Measurements from ENCODE around the gene IGF2BP2. TPM values are rescaled to one million over a fixed set of nuclear protein-coding genes. Genes with fewer than 3 reads are reported as not detected.
A peak's percentile ranks its signal among the peaks of the same experiment; 100 is the strongest.

Gene IGF2BP2
- total and polyA plus RNA-seq, 2 of the 8 experiments (the other 6 are each of a cell fraction or from before 2014, with no cell fraction given): 7.4 to 121 TPM

GRCh38 chr3:185779461-185779860 lies 45.4 kb downstream of the IGF2BP2 start:
- Histone ChIP-seq H3K79me1 (ENCODE audit: low read depth, low read length) (peaks cover 5% of the 10 kb centered on the region), H3K23ac (ENCODE audit: insufficient read length) (no peak overlapping the region), H3K18ac (ENCODE audit: extremely low read depth, low read length) (no peak overlapping the region), H2BK20ac (ENCODE audit: low read length) (no peak overlapping the region), H2AFZ (ENCODE audit: low read length) (no peak overlapping the region), H3K36me3 (ENCODE audit: control insufficient read depth in 2 of 4, insufficient read depth in 4 of 4, low read length in 3 of 4) (no peaks in the 10 kb centered on the region; a peak in 1 of 8 replicates), H2BK12ac (ENCODE audit: low read depth, low read length) (no peak overlapping the region), H2BK120ac (replicated peaks; ENCODE audit: low read depth, low read length) (no peak overlapping the region), H3K4ac (replicated peaks; ENCODE audit: insufficient read length, low read depth, low read length) (no peak overlapping the region), H2BK15ac (ENCODE audit: low read length) (no peak overlapping the region), H3K23me2 (ENCODE audit: low read depth, low read length) (no peaks in the 10 kb centered on the region), H4K20me1 (replicated peaks in 1 of 2; ENCODE audit: control insufficient read depth in 1 of 2, insufficient read depth in 2 of 2, low read length in 2 of 2) (peaks cover 0 to 15% of the 10 kb centered on the region in 2 experiments), H3K27me3 (replicated peaks in 1 of 4; ENCODE audit: control insufficient read depth in 3 of 4, extremely low read depth in 1 of 4, insufficient read depth in 3 of 4, low read length in 3 of 4) (no peaks in the 10 kb centered on the region), H3K9me3 (ENCODE audit: insufficient read depth in 2 of 2, low read depth in 1 of 2, low read length in 1 of 2) (no peaks in the 10 kb centered on the region), H3K9ac (replicated peaks in 1 of 4; ENCODE audit: extremely low read depth in 1 of 4, low read depth in 3 of 4, low read length in 3 of 4) (no peak overlapping the region), H3K14ac (ENCODE audit: insufficient read length) (no peak overlapping the region), H3K4me1 (replicated peaks in 1 of 4; ENCODE audit: control insufficient read depth in 3 of 4, insufficient read depth in 4 of 4, low read length in 3 of 4) (peaks cover 3 to 35% (median 18%) of the 10 kb centered on the region in 4 experiments), H3K4me2 (ENCODE audit: insufficient read depth in 1 of 2, low read depth in 2 of 2, low read length in 2 of 2) (peak overlapping the region; percentile 40 to 45), H3K4me3 (ENCODE audit: extremely low read depth in 1 of 4, insufficient read depth in 2 of 4, low read depth in 3 of 4, low read length in 4 of 4) (peak overlapping the region in 1 of 4 experiments; percentile 23; a peak in 2 of 8 replicates), H3K79me2 (ENCODE audit: control insufficient read depth in 1 of 2, insufficient read depth in 2 of 2, low read length in 2 of 2) (peaks cover 15 to 100% of the 10 kb centered on the region in 2 experiments), H4K91ac (replicated peaks; ENCODE audit: insufficient read length, low read length) (no peak overlapping the region), H2AK5ac (ENCODE audit: low read depth, low read length) (no peak overlapping the region), H3K27ac (ENCODE audit: low read depth, low read length) (no peak overlapping the region), H2BK5ac (ENCODE audit: low read depth, low read length) (no peak overlapping the region), H4K8ac (ENCODE audit: extremely low read depth, insufficient read depth, low read length) (no peak overlapping the region), H4K5ac (ENCODE audit: insufficient read length, low read depth, low read length) (no peak overlapping the region), H3K56ac (replicated peaks; ENCODE audit: insufficient read length, low read depth, low read length) (no peak overlapping the region)
- ChIA-PET POLR2A (ENCODE audit: partially characterized antibody) (interaction anchor here (1.2 to 3.2 kb wide), 3 partner anchors 10 to 44 kb away, joined by 3 to 11 read pairs (median 5); no protein-coding TSS in a partner anchor), CTCF (ENCODE audit: partially characterized antibody) (interaction anchor here (0.6 to 6.8 kb wide), 8 partner anchors 11 to 406 kb away, joined by 3 to 43 read pairs (median 6); no protein-coding TSS in a partner anchor)
- 31% methylated on average over 2 of the region's 2 CpGs; no CpG with 5 or more reads in 1 of the 2 experiments for WGBS, 2 experiments (ENCODE audit: extremely low coverage in 1 of 2, insufficient coverage in 1 of 2, insufficient read length in 1 of 2, insufficient replicate concordance in 2 of 2, low coverage in 1 of 2, low lambda C conversion rate in 2 of 2, missing lambda C conversion rate in 1 of 2)
- TF ChIP-seq SIX5 (IDR thresholded peaks at IDR 0.05; ENCODE audit: low read depth, low read length) (no peak), CHD2 (IDR thresholded peaks at IDR 0.05; ENCODE audit: low read length) (no peak), SP1 (IDR thresholded peaks at IDR 0.05; ENCODE audit: low read depth, low read length) (no peak), EGR1 (IDR thresholded peaks at IDR 0.05; ENCODE audit: borderline replicate concordance, low read depth, low read length) (no peak), NANOG (IDR thresholded peaks at IDR 0.05; ENCODE audit: insufficient read depth, low read depth, low read length, poor library complexity, severe bottlenecking) (no peak), JUND (IDR thresholded peaks at IDR 0.05; ENCODE audit: low read length) (peak; percentile 58; the same call in 1 of the 2 replicates)
- DNase-seq (ENCODE audit: low read depth in 1 of 2, low spot score in 2 of 2) (no peak), FAIRE-seq (no peak)

Measured in H1 (cell line).